Spleen (tissue), 11 donors: Measurements from ENCODE around the gene GRK6. TPM values are rescaled to one million over a fixed set of nuclear protein-coding genes. Genes with fewer than 3 reads are reported as not detected.

ENCODE experiments used
- DNase-seq: peaks from one replicate; pipeline ENCODE4 v3.0.0-alpha.2; 2020
- H3K27ac ChIP-seq, 8 donors: fragments of 200-600 bp; sonication (generic) in 7 of 8; 1 replicate in 4 of 8; 2 replicates in 4 of 8; pipeline versions ENCODE4 v1.5.0 to v1.8.0; 2016 to 2021; ENCODE audit warnings: inconsistent platforms in 4 of 8, mild to moderate bottlenecking in 4 of 8, moderate library complexity in 1 of 8
- H3K27me3 ChIP-seq, 7 donors: fragments of 200-600 bp; sonication (generic) in 6 of 7; replicated peaks in 1 of 7; 1 replicate in 4 of 7; 2 replicates in 3 of 7; pipeline versions ENCODE4 v1.5.0 to v1.8.0; 2016 to 2021; ENCODE audit warnings: inconsistent platforms in 3 of 7, mild to moderate bottlenecking in 1 of 7
- H3K36me3 ChIP-seq, 6 donors: fragments of 200-600 bp; sonication (generic) in 5 of 6; 1 replicate in 4 of 6; 2 replicates in 2 of 6; pipeline versions ENCODE4 v1.5.0 to v1.8.0; 2016 to 2021; ENCODE audit warnings: inconsistent platforms in 2 of 6
- H3K4me1 ChIP-seq, 6 donors: fragments of 200-600 bp; sonication (generic) in 5 of 6; 1 replicate in 3 of 6; 2 replicates in 3 of 6; pipeline versions ENCODE4 v1.5.0 to v1.8.0; 2016 to 2021; ENCODE audit warnings: inconsistent platforms in 3 of 6
- H3K4me3 ChIP-seq, 8 donors: fragments of 200-600 bp; sonication (generic) in 7 of 8; 1 replicate in 4 of 8; 2 replicates in 4 of 8; pipeline versions ENCODE4 v1.5.0 to v1.8.0; 2016 to 2021; ENCODE audit warnings: inconsistent platforms in 4 of 8, mild to moderate bottlenecking in 4 of 8, moderate library complexity in 2 of 8
- H3K9me3 ChIP-seq, 8 donors: fragments of 200-600 bp; sonication (generic) in 7 of 8; 1 replicate in 4 of 8; 2 replicates in 4 of 8; pipeline versions ENCODE4 v1.5.0 to v1.8.0; 2016 to 2021; ENCODE audit warnings: inconsistent platforms in 4 of 8
- POLR2A ChIP-seq, 3 donors: fragments of 450-650 bp; IDR thresholded peaks; one replicate each; pipeline ENCODE4 v1.5.1; 2017; ENCODE audit warnings: antibody characterized with exemption in 3 of 3, mild to moderate bottlenecking in 1 of 3
- POLR2AphosphoS5 ChIP-seq, 3 donors: sonication (generic); formaldehyde crosslinking; IDR thresholded peaks; one replicate each; pipeline ENCODE4 v1.5.1; 2017; ENCODE audit warnings: antibody characterized with exemption in 3 of 3
- WGBS, 5 donors: extraction: QIAGEN DNeasy Blood & Tissue Kit in 3 of 5; methylation state at CpG; one replicate each; pipeline versions ENCODE4 v1.1.5 to v1.1.7; 2013 to 2018; 5-methylcytosine and 5-hydroxymethylcytosine counted together
- intact Hi-C: fragments of 100-400 bp; cut with DNase I; formaldehyde crosslinking; loops from one replicate; pipeline ENCODE4 v1.15.0; 2023; ENCODE audit warnings: low total_unique reads
- polyA plus RNA-seq, 3 donors: library from polyadenylated mRNA; stranded (reverse); fragments of 200-250 nt; gene quantifications; one replicate each; pipeline ENCODE4 v1.2.1, GENCODE V29; 2013
- total RNA-seq, 7 donors: library from RNA; depleted of rRNA in 3 of 7; stranded (reverse); fragments of >200 nt in 3 of 7; fragmentation: NEBNext Ultra II Directional in 4 of 7; extraction: Animal tissue kit (Norgen Biotek cat#: 25700) in 4 of 7; gene quantifications; one replicate each; pipeline versions ENCODE4 v1.1.0 to v1.2.1, GENCODE V29; 2016 to 2021
- TF ChIP-seq, protein P1 (sequence below), 11 experiments: fragments of 200-600 bp in 7 of 11; fragments of 450-650 bp in 4 of 11; sonication (generic) in 4 of 11; IDR thresholded peaks in 8 of 11; conservative IDR thresholded peaks in 3 of 11; 1 replicate in 7 of 11; 2 replicates in 4 of 11; pipeline versions ENCODE4 v1.4.0 to v1.8.0; 2016 to 2021; ENCODE audit warnings: antibody characterized with exemption in 11 of 11, inconsistent platforms in 4 of 11, mild to moderate bottlenecking in 1 of 11
- donor health status: healthy with polysubstance abuse.
- donor health status: DM: no; HTN: no; CAD: no; lungs with moderate emphysema.
- donor health status: DM: no; HTN: no; CAD: no.
- donor health status: Bipolar disorder and iron deficiency.
- donor health status: healthy.
- donor health status: DM: no; HTN: no; CAD: no.
- donor health status: DM: yes; HTN: yes; CAD: no.

GRK6 gene
- total and polyA plus RNA-seq, 10 donors = 45.7 to 170 (median 133) TPM

DNA sequence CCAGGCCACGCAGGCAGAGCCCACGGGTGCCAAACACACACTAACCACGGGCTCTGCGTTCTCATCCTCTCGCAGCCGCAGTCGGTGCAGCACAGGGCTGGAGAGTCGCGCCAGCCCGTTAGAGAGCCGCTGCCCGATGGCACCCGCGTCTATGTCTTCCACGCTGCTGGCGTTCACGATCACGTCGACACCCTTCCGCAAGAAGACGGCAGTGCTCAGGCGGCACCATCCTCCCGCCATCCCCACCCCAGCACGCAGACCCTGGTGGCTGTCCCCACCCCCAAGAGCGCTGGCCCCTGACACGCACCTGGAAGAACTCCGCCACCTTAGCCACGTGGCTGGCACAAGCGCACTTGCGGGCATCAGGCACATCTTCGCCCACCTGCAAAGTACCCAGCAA lies 41.0 kb downstream of the GRK6 start:
- Histone ChIP-seq H3K27me3 (peaks cover 0 to 10% (median 5%) of the 10 kb centered on the region in 7 donors), H3K9me3 (peaks cover 0 to 5% (median 0%) of the 10 kb centered on the region in 8 donors), H3K4me3 (no peak overlapping the region), H3K27ac (no peak overlapping the region), H3K4me1 (peaks cover 2 to 46% (median 19%) of the 10 kb centered on the region in 6 donors), H3K36me3 (peaks cover 0 to 31% (median 8%) of the 10 kb centered on the region in 6 donors)
- intact Hi-C loops = no loop called here
- DNase-seq = no peak
- TF ChIP-seq POLR2A (IDR thresholded peaks at IDR 0.05) = no peak
- TF ChIP-seq, protein P1, sequence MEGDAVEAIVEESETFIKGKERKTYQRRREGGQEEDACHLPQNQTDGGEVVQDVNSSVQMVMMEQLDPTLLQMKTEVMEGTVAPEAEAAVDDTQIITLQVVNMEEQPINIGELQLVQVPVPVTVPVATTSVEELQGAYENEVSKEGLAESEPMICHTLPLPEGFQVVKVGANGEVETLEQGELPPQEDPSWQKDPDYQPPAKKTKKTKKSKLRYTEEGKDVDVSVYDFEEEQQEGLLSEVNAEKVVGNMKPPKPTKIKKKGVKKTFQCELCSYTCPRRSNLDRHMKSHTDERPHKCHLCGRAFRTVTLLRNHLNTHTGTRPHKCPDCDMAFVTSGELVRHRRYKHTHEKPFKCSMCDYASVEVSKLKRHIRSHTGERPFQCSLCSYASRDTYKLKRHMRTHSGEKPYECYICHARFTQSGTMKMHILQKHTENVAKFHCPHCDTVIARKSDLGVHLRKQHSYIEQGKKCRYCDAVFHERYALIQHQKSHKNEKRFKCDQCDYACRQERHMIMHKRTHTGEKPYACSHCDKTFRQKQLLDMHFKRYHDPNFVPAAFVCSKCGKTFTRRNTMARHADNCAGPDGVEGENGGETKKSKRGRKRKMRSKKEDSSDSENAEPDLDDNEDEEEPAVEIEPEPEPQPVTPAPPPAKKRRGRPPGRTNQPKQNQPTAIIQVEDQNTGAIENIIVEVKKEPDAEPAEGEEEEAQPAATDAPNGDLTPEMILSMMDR (IDR thresholded peaks at IDR 0.05 in 8 of 11, conservative IDR thresholded peaks at IDR 0.05 in 3 of 11) = no peak
- 94 to 96% (median 95%) methylated on average over 29 to 31 of the region's 31 CpGs for WGBS, 5 donors

GRCh38 chr5:177468329-177468684 lies 41.8 kb downstream of the GRK6 start:
- intact Hi-C loops = no loop called here

GRCh38 chr5:177468685-177469628 lies 42.5 kb downstream of the GRK6 start:
- peaks cover 0 to 31% (median 8%) of the 10 kb centered on the region in 6 donors for H3K36me3 ChIP-seq
- peaks cover 0 to 23% (median 10%) of the 10 kb centered on the region in 7 donors for H3K27me3 ChIP-seq
- peaks cover 0 to 5% (median 0%) of the 10 kb centered on the region in 8 donors for H3K9me3 ChIP-seq
- 78 to 87% (median 84%) methylated on average over 17 to 24 of the region's 25 CpGs for WGBS, 5 donors
- peaks cover 4 to 48% (median 21%) of the 10 kb centered on the region in 6 donors for H3K4me1 ChIP-seq
- intact Hi-C loops = no loop called here
- H3K4me3 ChIP-seq = no peak overlapping the region
- no peak for DNase-seq
- no peak for TF ChIP-seq POLR2AphosphoS5 (IDR thresholded peaks at IDR 0.05)
- TF ChIP-seq, protein P1 (IDR thresholded peaks at IDR 0.05 in 8 of 11, conservative IDR thresholded peaks at IDR 0.05 in 3 of 11) = no peak
- no peak for TF ChIP-seq POLR2A (IDR thresholded peaks at IDR 0.05)
- H3K27ac ChIP-seq = no peak overlapping the region

More at GRCh38 chr5:177468329-177468684, 41.8 kb downstream of the GRK6 start:
- 89 to 100% (median 90%) methylated on average over 1 to 2 of the region's 2 CpGs for WGBS, 5 donors
- Histone ChIP-seq H3K27ac (no peak overlapping the region), H3K36me3 (peaks cover 0 to 31% (median 8%) of the 10 kb centered on the region in 6 donors), H3K4me3 (no peak overlapping the region), H3K9me3 (peaks cover 0 to 5% (median 0%) of the 10 kb centered on the region in 8 donors), H3K27me3 (peaks cover 0 to 19% (median 10%) of the 10 kb centered on the region in 7 donors), H3K4me1 (peaks cover 4 to 44% (median 19%) of the 10 kb centered on the region in 6 donors)
- TF ChIP-seq POLR2A (IDR thresholded peaks at IDR 0.05) = no peak
- no peak for TF ChIP-seq POLR2AphosphoS5 (IDR thresholded peaks at IDR 0.05)
- TF ChIP-seq, protein P1 (IDR thresholded peaks at IDR 0.05 in 8 of 11, conservative IDR thresholded peaks at IDR 0.05 in 3 of 11) = no peak
- no peak for DNase-seq
